ENCODE results near the gene VCL. TPM values are rescaled to one million over a fixed set of nuclear protein-coding genes. Genes with fewer than 3 reads are reported as not detected.

VCL gene
- total RNA-seq, 1 experiment from 2014 or later: 382 TPM

GRCh38 chr10:74113546-74113945 is 115.6 kb downstream of the VCL start:
- BruUV-seq (replicated peaks): no TSS peak
- Histone ChIP-seq H3K79me2 (ENCODE audit: low read length) (0 out of 2 replicates have a peak, but pooled peaks cover 9% of the 10 kb centered on the region), H3K4me1 (ENCODE audit: insufficient read depth, low read length) (peaks cover 4% of the 10 kb centered on the region), H3K27me3 (ENCODE audit: low read length) (no peaks in the 10 kb centered on the region), H3K4me3 (ENCODE audit: low read length) (no peak overlapping the region), H3F3A (ENCODE audit: low read length, unreplicated experiment) (peaks cover 24% of the 10 kb centered on the region), H4K20me1 (ENCODE audit: low read length) (peaks cover 11% of the 10 kb centered on the region), H3K9ac (ENCODE audit: low read length) (no peak overlapping the region), H3K27ac (ENCODE audit: low read length) (no peak overlapping the region), H3K36me3 (ENCODE audit: low read depth, low read length) (peaks cover 97% of the 10 kb centered on the region), H2AFZ (ENCODE audit: low read length) (no peak overlapping the region), H3K9me3 (ENCODE audit: low read length) (no peaks in the 10 kb centered on the region), H3K9me2 (replicated peaks; ENCODE audit: low read length) (no peaks in the 10 kb centered on the region), H3K4me2 (ENCODE audit: low read length) (no peak overlapping the region)
- POLR2A ChIA-PET (ENCODE audit: unreplicated experiment): interaction anchor here (0.5 kb wide), 1 partner anchor 87 kb away, joined by 3 read pairs; no protein-coding TSS in a partner anchor
- peak; percentile 30 for ATAC-seq
- intact Hi-C loops (cut with micrococcal nuclease): no loop called here
- TF ChIP-seq, protein P1, sequence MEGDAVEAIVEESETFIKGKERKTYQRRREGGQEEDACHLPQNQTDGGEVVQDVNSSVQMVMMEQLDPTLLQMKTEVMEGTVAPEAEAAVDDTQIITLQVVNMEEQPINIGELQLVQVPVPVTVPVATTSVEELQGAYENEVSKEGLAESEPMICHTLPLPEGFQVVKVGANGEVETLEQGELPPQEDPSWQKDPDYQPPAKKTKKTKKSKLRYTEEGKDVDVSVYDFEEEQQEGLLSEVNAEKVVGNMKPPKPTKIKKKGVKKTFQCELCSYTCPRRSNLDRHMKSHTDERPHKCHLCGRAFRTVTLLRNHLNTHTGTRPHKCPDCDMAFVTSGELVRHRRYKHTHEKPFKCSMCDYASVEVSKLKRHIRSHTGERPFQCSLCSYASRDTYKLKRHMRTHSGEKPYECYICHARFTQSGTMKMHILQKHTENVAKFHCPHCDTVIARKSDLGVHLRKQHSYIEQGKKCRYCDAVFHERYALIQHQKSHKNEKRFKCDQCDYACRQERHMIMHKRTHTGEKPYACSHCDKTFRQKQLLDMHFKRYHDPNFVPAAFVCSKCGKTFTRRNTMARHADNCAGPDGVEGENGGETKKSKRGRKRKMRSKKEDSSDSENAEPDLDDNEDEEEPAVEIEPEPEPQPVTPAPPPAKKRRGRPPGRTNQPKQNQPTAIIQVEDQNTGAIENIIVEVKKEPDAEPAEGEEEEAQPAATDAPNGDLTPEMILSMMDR (conservative IDR thresholded peaks at IDR 0.05; ENCODE audit: low read depth, low read length): no peak
- TF ChIP-seq EZH2 (IDR thresholded peaks at IDR 0.05; ENCODE audit: low read length, unreplicated experiment) (no peak), EZH2phosphoT487 (IDR thresholded peaks at IDR 0.05; ENCODE audit: borderline replicate concordance, low read length) (no peak)
- CTCF ChIA-PET: interaction anchor here (0.7 kb wide), 1 partner anchor 11 kb away, joined by 4 read pairs; no protein-coding TSS in a partner anchor
- DNase-seq: peak; percentile 62

DNA sequence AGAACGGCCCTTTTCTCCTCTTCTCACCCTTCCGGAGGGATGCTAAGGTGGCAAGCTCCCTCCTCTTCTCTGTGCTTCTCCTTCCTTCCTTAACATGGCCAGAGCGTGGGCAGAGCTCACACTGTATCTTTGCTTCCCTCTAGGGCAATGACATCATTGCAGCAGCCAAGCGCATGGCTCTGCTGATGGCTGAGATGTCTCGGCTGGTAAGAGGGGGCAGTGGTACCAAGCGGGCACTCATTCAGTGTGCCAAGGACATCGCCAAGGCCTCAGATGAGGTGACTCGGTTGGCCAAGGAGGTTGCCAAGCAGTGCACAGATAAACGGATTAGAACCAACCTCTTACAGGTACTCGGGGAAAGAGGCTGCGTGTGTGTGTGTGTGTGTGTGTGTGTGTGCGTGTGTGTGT is 116.1 kb downstream of the VCL start:
- ATAC-seq: no peak
- ChIA-PET POLR2A (ENCODE audit: unreplicated experiment) (no interaction called here), CTCF (interaction anchor here (0.7 kb wide), 1 partner anchor 11 kb away, joined by 4 read pairs; no protein-coding TSS in a partner anchor)
- H3K4me2 ChIP-seq (ENCODE audit: low read length): no peak overlapping the region
- H3F3A ChIP-seq (ENCODE audit: low read length, unreplicated experiment): peaks cover 27% of the 10 kb centered on the region
- H3K9me2 ChIP-seq (replicated peaks; ENCODE audit: low read length): no peaks in the 10 kb centered on the region
- H3K27me3 ChIP-seq (ENCODE audit: low read length): no peaks in the 10 kb centered on the region
- no peak overlapping the region for H2AFZ ChIP-seq (ENCODE audit: low read length)
- TF ChIP-seq EZH2 (IDR thresholded peaks at IDR 0.05; ENCODE audit: low read length, unreplicated experiment) (no peak), EZH2phosphoT487 (IDR thresholded peaks at IDR 0.05; ENCODE audit: borderline replicate concordance, low read length) (no peak)
- TF ChIP-seq, protein P1 (conservative IDR thresholded peaks at IDR 0.05; ENCODE audit: low read depth, low read length): no peak
- peaks cover 9% of the 10 kb centered on the region for H3K4me1 ChIP-seq (ENCODE audit: insufficient read depth, low read length)
- H4K20me1 ChIP-seq (ENCODE audit: low read length): peaks cover 11% of the 10 kb centered on the region
- no peak for DNase-seq
- no peak overlapping the region for H3K9ac ChIP-seq (ENCODE audit: low read length)
- BruUV-seq (replicated peaks): no TSS peak
- H3K27ac ChIP-seq (ENCODE audit: low read length): no peak overlapping the region
- peaks cover 95% of the 10 kb centered on the region for H3K36me3 ChIP-seq (ENCODE audit: low read depth, low read length)
- no peaks in the 10 kb centered on the region for H3K9me3 ChIP-seq (ENCODE audit: low read length)
- intact Hi-C loops (cut with micrococcal nuclease): no loop called here
- H3K4me3 ChIP-seq (ENCODE audit: low read length): no peak overlapping the region
- 0 out of 2 replicates have a peak, but pooled peaks cover 9% of the 10 kb centered on the region for H3K79me2 ChIP-seq (ENCODE audit: low read length)

DNA sequence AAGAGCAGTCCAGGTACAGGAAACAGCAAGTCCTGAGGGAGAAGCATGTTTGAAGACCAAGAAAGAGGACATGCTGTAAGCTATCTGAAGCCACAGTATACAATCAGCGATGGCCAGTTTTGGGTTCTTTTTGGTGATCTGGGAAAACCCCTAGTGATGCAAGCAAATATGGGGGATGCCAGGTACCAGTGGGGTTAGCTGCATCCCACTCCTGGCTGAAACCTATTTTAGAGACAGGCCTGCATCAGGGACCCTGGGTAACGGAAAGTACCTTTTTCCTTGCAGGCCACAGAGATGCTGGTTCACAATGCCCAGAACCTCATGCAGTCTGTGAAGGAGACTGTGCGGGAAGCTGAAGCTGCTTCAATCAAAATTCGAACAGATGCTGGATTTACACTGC is 119.8 kb downstream of the VCL start:
- BruUV-seq (replicated peaks): no TSS peak
- ATAC-seq (no peak), DNase-seq (no peak)
- Histone ChIP-seq H2AFZ (ENCODE audit: low read length) (no peak overlapping the region), H3F3A (ENCODE audit: low read length, unreplicated experiment) (peaks cover 45% of the 10 kb centered on the region), H3K27ac (ENCODE audit: low read length) (peak overlapping the region; percentile 59; the same call in 1 of the 2 replicates), H3K4me3 (ENCODE audit: low read length) (no peak overlapping the region), H4K20me1 (ENCODE audit: low read length) (no peaks in the 10 kb centered on the region), H3K9me3 (ENCODE audit: low read length) (no peaks in the 10 kb centered on the region), H3K27me3 (ENCODE audit: low read length) (no peaks in the 10 kb centered on the region), H3K79me2 (ENCODE audit: low read length) (no peaks in the 10 kb centered on the region), H3K9me2 (replicated peaks; ENCODE audit: low read length) (no peaks in the 10 kb centered on the region), H3K9ac (ENCODE audit: low read length) (no peak overlapping the region), H3K4me1 (ENCODE audit: insufficient read depth, low read length) (peaks cover 20% of the 10 kb centered on the region), H3K4me2 (ENCODE audit: low read length) (no peak overlapping the region), H3K36me3 (ENCODE audit: low read depth, low read length) (peaks cover 93% of the 10 kb centered on the region)
- ChIA-PET POLR2A (ENCODE audit: unreplicated experiment) (interaction anchor here (0.6 kb wide), 1 partner anchor 111 kb away, joined by 3 read pairs; no protein-coding TSS in a partner anchor), CTCF (interaction anchor here (1.2 kb wide), 1 partner anchor 117 kb away, joined by 5 read pairs; no protein-coding TSS in a partner anchor)
- intact Hi-C loops (cut with micrococcal nuclease): loop anchor here (2.0 kb wide), 1 partner anchor 117 kb away; no protein-coding TSS in a partner anchor
- TF ChIP-seq EZH2 (IDR thresholded peaks at IDR 0.05; ENCODE audit: low read length, unreplicated experiment) (no peak), EZH2phosphoT487 (IDR thresholded peaks at IDR 0.05; ENCODE audit: borderline replicate concordance, low read length) (no peak)
- TF ChIP-seq, protein P1 (conservative IDR thresholded peaks at IDR 0.05; ENCODE audit: low read depth, low read length): no peak
